Measurements from ENCODE around the gene SAMMSON.

The SAMMSON gene

DNA sequence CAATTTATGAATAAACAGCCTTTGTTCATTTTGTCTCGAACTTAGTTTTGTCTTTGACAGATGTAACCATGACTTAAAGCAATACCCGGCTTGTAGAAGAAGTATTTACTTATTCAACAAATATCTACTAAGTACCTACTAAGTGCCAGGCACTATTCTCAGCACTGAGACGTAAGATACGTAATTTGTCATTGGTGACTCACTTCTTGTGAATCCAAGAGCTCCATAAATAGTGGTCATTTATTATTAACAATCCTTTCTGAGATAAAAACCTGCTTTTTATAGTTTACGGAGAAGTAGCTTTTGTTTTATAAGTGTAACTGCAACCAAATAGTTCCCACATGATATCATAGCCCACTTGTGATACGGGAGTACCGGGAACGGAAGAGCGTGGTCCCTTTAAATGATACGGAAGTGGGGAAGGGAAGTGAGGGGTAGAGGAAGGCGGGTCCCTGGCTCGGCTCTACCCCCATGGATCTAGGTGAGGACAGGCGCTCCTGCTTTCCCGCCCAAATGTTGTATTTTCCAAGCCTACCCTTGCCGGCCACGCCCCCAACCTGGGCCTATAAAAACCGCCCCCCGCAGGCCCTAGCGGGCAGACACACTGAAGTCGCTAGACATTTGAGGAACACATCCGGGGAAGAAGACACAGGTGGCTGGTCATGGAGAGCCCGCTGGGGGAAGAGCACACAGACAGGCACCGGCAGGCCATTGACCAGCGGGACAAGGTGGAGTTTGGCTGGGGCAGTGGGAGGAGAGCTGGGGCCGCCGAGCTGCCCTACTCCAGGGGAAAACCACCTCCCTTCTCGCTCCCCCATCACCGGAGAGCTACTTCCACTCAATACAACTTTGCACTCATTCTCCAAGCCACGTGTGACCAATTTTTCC, at the start of gene SAMMSON:
TSS of gene SAMMSON (plus strand) at position 594 of the 888 bp plus-strand sequence.
- no peak for DNase-seq (ENCODE audit: low read depth in 3 of 3)

DNA sequence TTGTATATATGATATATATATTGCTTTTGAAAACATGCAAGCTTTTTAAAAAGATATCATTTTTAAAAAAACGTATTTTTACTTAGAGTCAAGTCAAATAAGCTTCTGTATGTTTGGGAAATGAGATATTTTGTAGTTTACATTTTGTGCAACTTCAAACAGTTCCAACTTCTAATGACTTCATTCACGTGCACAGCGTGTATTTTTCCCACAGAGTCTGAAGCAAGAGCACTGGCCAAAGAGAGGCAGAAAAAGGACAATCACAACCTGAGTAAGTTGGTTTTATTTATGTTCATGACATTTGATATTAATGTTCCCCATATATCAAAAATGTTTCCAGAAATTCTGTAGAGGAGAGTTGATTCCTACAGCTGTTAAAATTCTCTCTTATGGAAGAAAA, 47.9 kb upstream of the SAMMSON start:
- no peak for DNase-seq (ENCODE audit: low read depth in 3 of 3)

DNA sequence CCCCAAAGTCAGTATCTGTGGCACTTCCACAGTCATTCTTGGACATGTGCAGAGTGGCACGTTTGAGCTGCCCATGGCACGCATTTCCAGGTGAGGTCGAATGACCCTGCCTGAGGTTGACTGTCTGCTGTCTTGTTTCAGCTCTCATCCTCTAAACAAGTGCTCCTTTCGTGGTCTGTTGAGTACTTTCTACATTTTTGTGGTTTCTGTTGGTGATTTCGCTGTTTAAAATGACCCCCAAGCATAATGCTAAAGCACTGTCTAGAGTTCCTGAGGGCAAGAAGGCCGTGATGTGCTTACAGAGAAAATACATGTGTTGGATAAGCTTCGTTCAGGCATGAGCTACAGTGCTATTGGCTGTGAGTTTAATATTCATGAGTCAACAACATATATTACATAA, 40.0 kb upstream of the SAMMSON start:
- no peak for DNase-seq (ENCODE audit: low read depth in 3 of 3)

DNA sequence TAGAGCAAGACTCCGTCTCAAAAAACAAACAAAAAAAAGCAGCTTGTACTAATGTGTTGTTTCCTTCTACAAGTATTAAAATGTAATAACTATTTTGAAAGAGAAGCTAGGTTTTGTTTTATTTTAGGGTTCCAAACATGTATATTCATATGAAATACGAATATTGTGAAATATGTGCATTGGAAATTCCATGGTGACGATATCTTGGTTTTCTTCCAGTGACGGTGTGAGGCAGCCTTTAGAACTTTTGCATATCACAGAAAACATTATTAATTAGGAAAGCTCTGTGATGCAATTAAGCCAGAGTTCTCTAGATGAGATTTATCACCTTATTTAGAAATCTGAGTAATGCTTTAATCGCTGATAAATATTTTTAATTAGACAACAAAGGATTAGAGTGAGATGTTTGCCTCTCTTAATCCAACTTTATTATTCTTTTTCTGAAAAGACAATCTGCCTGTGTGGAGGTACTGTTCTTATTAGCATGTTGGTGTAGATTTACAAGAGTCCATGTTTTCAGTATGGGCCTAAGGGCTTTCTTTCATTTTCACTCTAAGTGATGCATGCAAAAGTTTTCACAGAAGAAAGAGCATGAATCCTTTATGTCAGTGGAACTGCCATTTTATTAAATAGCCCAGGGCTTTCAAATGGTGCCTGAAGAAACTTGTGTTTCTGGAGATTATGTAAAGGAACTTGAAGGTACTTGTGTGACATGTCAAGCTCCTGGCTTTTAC, 37.7 kb upstream of the SAMMSON start:
- DNase-seq (ENCODE audit: low read depth in 3 of 3) = no peak

DNA sequence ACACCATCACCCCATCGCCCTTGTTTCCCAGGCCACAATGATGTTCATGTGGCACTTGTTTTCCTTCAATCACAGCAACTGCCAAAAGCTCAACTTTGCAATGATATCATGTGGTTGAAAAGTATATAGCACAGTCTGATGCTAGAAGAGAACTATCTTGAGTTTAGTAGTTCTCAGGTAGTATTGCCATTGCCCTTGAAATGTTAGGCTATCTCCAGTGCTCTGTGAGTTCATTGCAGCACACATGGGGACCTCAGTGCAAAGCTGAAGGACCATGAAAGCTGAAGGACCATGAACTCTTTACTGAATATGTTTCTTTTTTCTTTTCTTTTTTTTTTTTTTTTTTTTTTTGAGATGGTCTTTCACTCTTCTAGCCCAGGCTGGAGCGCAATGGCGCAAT, 35.9 kb upstream of the SAMMSON start:
- no peak for DNase-seq (ENCODE audit: low read depth in 3 of 3)

DNA sequence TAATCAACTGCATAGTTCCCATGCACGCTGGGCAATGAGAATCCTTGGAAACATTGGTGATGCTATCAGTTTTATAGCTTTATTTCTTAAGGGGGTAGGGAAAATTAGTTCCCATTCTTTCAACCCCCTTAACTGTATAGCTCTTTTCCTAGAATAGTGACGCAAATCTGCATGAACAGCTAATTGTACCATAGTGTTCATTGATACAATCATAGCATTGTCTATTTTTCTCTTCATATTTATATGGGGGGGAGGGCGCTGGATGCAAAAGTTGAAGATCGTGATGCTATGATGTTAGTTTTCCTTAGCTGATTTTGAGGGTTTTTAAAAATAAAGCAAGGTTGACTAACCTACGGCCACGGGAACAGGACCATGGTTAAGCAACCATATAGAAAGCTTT, 32.4 kb upstream of the SAMMSON start:
- no peak for DNase-seq (ENCODE audit: low read depth in 3 of 3)

DNA sequence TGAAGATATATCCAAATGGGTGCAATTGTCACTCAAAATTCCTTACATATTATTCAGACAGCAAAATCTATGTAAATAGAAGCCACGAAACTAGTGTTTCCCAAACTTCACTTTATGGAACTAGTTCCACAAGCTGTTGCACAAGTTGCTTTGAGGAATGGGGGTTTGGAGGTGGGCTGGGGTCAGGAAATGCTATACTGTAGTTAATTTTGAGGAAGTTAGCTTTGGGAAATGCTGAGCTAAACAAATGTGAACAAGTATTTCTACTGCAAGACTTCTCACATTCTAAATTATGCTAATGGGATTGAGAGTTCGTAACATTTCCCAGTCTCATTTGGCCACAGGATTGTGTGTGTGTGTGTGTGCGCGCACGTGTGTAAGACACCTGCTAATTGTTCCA, 28.7 kb upstream of the SAMMSON start:
- DNase-seq (ENCODE audit: low read depth in 3 of 3) = no peak

DNA sequence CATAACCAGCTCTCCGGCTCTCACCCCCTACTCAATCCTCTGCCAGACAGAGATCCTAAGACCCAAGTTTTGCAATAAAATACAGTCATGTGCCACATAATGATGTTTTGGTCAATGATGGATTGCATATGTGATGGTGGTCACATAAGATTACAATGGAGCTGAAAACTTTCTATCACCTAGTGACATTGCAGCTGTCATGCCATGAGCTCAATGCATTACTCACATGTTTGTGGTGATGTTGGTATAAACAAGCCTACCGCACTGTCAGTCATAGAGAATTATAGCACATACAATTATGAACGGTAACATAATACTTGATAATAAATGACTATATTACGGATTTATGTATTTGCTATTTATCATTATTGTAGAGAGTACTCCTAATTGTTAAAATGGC, 26.9 kb upstream of the SAMMSON start:
- DNase-seq (ENCODE audit: low read depth in 3 of 3) = no peak

DNA sequence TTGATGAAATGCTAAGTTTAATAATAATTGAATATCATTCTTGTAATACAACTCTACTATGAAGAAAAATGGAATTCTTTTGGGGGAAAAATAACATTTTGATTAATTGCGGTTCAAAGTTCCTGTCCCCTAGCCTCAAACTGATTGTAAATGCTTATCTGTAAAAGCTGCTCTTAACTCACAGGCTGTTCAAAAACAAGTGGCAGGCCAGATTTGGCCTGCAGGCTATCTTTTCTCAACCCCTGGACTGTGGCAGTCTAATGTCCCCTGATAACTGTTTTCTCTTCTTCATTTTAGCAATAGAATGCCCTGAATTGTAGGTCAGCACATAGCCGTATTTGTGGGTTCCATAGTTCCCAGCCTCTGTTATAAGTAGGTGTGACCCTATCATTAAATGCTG, 23.5 kb upstream of the SAMMSON start:
- DNase-seq (ENCODE audit: low read depth in 3 of 3) = no peak

DNA sequence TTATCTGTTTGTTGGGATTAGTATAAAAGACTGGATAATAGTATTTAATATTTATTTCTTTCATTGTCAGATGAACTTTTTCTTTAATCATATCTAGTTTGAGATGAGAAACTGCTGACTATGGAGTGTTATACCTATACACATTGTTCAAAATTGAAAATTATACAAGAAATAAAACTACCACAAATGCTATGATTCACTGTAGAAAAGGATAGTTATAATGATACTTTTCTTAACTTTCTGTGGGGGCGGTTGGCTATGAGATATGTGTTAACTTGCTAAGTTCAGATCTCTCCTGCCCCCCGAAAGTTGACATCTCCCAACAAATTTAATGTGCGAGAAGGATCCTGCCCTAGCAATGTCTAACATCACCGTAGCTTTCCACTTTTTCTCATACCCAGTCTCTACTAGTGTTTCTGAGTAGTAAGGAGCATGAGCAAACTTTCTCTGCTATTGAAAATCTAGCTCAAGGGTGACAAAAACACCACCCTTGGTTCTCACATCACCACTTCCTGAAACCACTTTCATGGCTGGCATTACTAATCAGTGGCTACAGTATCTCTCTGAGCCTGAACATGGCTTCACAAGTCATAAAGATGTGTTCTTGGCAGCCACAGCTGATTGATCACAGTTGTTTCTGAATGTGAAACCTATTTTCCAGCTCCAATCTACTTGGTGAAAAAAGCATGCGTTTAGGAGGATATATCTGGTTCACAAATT, 15.8 kb upstream of the SAMMSON start:
- no peak for DNase-seq (ENCODE audit: low read depth in 3 of 3)

DNA sequence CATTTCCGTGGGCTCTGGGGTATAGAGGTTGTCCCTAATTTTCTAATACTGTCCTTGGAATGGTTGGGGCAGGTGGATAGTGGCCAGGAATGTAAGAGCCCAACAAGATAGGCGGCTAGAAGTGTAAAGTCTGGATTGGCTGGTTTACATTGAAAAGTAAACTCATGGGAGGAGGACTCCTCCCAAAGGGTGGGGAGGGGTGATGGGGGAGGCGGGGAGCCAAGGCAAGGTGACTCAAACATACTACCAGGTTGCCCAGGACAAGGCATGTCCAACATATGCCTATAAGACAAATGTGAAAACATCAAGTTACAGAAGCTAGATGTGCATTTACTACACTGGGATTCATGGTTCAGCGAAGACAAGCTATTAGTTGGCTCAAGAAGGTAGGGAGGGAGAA, 14.3 kb upstream of the SAMMSON start:
- no peak for DNase-seq (ENCODE audit: low read depth in 3 of 3)

DNA sequence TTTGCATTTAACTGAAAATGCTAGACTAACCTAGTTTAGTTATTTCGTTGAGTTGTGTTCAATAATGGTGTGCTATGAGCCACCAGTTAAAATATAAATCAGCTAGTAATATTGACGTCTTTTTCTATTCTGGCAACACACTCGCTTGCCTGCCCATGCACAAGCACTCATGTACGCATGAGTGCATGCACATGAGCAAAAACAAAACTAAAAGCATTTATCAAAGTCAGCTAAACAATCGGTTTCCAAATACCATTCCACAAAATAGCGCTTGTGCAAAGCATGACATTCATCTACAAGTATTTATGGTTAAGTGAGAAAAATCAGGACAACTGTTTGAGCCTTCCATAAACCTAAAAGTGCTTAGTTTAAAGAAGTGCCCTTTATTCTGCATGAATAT, 13.1 kb upstream of the SAMMSON start:
- DNase-seq (ENCODE audit: low read depth in 3 of 3) = no peak

DNA sequence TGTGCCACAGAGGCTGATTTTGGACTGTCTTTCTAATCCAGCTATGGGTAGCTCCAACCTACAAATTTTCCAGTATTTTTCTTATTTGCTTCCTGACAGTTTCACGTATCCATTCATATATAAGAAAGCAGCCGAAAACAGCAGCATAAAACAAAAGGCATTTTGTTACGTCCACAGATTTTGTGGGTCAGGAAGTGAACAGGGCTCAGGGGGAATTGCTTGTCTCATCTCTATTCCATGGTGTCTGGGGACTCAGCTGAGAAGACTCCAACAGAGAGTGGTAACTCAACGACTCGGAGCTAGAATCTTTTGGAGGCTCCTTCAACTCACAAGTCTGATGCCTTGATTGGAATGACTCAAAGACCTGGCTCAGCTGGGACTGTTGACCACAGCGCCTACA, 11.7 kb upstream of the SAMMSON start:
- no peak for DNase-seq (ENCODE audit: low read depth in 3 of 3)

DNA sequence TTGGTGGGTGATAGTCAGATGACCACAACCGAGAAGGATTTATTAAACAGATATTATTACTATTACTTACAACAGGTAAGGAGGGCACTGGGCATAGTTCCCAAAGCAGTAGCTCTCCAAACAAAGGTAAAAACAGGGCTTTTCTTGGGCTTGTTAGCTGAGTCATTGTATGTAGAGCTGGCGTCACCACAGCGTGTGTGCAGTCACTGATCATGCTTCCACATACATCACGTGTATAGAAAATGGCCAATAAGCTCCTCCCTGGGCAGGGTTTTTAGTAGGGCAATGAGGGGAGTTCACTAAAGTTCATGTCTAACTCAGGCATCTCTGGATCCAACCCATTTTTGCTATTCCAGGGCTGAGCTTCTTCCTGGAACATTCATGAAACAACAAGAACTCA, 5.8 kb upstream of the SAMMSON start:
- DNase-seq (ENCODE audit: low read depth in 3 of 3) = no peak

DNA sequence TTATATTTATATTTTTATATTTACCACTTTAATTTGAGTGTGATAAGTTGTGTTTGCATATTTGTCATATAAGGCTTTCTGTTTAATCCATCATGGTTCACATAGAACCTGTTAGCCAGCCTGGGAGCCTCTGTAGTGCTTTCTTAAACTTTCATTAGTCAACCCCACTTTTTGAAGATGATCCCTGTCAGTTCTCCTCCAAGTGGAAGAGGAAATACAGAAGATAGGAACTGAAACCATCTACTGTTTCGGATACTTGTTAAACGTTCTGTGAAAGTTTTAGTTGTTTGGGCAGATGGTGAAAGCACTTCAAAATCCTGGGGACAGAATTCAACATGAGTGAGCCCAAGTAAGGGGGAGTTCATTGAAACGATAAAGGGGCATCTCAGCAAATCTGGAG, 4.6 kb upstream of the SAMMSON start:
- DNase-seq (ENCODE audit: low read depth in 3 of 3) = no peak

DNA sequence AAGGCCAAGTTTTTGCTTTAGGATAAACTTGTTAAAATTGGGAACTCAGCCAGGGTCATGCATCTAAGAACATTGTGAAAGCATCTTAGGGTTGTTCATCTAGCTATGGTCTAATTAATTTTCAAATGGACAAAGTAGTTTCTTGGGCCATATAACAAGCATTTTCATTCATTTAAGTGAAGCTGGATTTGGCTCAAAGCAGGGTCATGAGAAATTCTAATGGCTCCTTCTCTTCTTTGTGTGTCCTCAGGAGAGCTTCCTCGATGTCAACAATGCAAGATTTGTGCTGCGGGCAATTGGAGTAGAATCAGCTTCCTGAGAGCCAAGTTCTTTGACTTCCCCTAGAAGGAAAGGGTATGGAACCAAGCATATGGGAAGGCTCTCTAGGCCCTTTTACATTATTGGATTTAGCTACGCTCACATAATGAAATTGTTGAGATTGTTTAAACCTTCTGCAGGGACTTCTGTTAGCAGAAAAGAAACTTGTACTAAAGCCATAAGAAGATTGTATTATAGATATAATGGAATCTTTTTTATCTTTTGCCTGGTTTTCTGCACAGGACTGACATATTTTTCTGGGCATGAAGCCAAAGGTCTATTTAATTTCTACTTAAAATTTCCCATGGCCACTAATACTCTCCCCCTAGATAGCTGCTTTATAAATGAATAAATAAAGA, 1.8 kb upstream of the SAMMSON start:
- no peak for DNase-seq (ENCODE audit: low read depth in 3 of 3)

DNA sequence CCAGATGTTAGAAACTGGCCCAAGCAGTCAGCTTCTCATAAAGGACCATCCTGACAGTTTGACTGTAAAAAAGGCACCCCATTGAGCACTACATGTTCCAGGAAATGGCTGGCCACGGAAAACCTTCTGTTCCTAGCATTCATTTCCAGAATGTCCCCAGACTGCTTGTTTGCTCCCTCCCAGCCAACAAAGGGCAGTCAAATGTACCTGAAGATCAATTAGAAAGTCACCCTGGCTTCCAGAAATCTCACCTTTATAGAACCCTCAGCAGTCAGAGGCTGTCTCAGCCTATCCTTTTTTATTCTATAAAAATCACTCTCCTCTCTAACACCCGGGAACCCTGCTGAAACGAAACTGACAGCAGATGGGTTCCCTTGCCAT, 784 bp upstream of the SAMMSON start:
- no peak for DNase-seq (ENCODE audit: low read depth in 3 of 3)

DNA sequence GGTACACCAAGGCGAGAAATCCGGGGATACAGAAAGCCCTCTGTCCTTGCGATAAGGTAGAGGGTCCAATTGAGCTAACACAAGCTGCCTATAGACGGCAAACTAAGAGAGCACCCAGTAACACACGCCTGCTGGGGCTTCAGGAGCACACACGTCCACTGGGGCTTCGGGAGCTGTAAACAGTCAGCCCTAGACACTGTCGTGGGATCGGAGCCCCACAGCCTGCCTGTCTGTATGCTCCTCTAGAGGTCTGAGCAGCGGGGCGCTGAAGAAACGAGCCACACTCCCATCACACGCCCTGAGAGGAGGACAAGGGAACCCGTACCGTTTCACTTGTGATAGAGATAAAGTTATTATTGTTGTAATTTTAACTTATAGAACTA, 486 bp downstream of the SAMMSON start:
- no peak for DNase-seq (ENCODE audit: low read depth in 3 of 3)

DNA sequence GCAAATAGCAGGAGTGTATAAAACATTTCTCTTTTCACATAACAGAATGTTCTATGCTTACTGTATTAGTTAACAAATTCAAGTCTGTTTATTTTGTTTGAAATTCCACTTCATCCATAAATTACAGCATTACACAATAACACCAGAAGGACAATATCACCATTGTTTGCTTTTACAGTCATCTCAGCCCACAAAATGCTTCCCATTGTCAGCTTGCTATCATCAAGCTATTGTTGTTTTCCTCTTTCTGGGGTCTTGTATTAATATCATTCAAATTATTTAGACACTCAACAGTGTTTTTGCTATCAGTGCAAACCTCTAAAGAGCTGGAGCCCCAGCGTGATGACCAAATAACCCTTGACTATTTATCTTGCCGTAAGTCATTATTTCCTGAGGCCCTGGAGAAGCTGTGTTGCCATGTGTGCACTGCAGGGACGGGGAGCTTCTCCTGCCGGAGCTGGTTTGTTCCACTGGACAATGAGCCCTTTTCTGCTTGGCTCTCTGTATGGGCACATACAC, 1.1 kb downstream of the SAMMSON start:
- no peak for DNase-seq (ENCODE audit: low read depth in 3 of 3)

DNA sequence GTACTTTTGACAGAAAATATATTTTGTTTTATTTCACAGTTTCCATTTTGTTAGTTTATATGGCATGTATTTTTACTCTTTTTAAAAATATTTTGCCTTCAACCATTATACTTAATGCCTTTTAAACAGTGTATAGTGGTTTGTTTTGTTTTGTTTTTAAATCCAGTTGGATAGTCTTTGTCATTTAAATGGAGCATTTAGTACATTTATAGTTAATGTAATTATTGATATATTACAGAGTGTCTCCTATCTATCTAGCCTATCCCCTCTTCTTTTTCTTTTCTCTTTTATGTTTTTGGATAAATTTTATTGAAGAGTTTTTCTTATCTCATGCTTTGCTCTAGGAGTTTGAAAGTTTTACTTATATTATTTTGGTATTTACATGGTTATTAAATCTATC, 3.6 kb downstream of the SAMMSON start:
- DNase-seq (ENCODE audit: low read depth in 3 of 3) = no peak

DNA sequence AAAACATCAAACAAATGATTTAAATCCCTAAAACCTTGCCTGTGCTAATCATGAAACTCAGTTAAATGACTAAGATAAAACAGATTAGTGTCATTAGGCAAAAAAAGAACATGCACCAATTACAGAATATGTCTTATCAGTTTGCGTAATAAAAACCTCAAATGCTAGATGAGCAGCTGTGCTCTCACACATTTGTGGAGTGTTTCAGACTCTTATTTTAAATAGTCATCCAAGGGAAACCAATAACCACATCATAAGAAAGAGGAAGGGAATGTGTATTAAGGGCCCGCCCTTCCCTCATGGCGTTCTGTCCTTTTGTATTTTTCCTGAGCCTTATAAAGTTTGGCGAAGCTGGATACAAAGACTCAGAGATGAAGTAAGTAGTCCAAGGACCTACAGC, 6.6 kb downstream of the SAMMSON start:
- no peak for DNase-seq (ENCODE audit: low read depth in 3 of 3)

DNA sequence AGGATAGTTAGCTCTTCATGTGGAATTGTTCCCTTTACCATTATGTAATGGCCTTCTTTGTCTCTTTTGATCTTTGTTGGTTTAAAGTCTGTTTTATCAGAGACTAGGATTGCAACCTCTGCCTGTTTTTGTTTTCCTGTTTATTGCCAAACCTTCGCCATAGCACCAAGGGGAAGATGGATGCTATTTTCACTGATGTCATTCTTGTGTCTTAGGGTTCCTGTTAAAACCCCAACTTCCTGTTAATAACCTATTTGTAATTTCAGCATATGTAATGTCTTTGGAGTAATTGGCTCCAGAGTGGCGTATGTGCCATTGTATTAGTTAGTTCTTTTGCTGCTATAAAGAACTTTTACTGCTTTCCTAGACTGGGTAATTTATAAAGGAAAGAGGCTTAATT, 10.8 kb downstream of the SAMMSON start:
- no peak for DNase-seq (ENCODE audit: low read depth in 3 of 3)

All from stimulated activated CD4-positive, alpha-beta T cell treated with anti-CD3 and anti-CD28 coated beads, TNF-alpha, amount 100 ng/mL, for 4 hours (primary cell).